ENCODE measurements around the gene ADGRG2.
"Not testable (repeated sequence)": the region's sequence is repeated elsewhere in the genome, so short reads cannot be mapped to it uniquely, and the experiment has no call there.

Gene ADGRG2

GRCh38 chrX:19086102-19086772, 36.0 kb downstream of the ADGRG2 start:
- no peak for DNase-seq (ENCODE audit: low read depth)

DNA sequence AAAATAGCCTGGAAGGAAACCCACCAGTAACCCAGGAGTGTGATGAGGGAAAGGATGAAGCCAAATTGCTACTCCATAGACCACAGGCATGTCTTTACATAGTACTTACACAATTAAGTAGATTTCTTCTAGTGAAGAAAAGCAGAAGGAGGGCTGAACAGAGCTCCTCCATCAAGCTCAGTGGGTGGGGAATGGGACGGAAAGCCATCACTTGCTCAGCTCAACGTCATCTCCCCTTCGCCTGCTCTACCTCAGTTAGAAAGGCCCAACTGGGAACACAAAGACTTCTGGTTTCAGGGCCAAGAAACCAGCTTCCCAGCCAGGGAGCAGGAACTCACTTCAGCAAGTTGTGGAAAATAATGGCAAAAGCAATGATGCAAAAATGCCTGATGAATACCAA, 36.6 kb downstream of the ADGRG2 start:
- no peak for DNase-seq (ENCODE audit: low read depth)

GRCh38 chrX:19075754-19076153, 46.5 kb downstream of the ADGRG2 start:
- DNase-seq (ENCODE audit: low read depth) = no peak

DNA sequence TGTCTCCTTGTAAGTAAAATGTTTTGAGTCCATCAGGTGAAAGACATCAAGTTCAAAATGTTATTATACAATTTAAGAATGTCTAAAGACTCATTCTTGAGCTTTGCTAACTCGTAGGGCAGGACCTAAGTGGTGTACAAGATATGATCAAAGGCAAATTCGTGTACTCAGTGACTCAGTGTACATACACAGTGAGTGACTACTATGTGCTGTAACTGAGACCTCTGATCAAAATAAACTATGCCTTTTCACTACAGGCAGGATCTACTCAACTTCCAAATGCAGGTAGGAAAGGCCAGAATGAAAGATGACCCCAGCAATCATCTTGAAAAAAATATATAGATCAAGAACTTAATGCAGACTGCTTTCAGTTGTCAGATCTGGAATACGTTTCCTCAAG, 49.9 kb downstream of the ADGRG2 start:
- no peak for DNase-seq (ENCODE audit: low read depth)

DNA sequence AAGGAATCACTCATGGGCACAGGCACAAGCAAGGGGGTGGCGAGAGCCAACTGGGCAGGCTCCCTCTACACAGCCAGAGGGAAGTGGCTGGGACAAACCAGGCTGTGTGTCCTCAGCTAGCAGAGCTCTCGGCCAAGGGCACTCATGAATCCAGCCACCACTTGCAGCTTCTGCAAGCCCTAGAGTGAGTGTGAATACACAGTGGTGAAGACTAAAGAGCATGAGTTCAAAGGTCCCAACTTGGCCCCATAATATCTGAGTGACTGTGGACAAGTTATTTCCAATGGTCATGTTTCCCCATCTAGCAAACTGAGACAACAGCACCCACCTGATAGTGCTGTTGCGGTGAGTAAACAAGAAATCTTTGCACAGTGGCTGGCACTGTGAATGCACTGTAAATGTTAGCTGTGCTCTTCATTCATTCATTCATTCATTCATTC, 51.7 kb downstream of the ADGRG2 start:
- no peak for DNase-seq (ENCODE audit: low read depth)

DNA sequence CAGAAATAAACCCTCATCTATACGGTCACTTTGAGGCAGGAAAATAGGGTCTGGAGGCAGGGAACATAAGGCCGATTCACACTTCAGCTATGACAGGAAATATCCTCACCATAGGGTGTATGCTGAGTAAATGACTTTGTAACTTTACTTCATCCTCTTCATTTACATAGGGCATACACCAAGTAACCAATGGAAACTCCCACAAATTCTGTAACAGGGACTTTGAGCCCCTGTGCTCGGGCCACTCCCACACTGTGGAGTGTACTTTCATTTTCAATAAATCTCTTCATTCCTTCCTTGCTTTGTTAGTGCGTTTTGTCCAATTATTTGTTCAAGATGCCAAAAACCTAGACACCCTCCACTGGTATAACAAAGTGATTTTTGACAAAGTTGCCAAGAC, 55.3 kb downstream of the ADGRG2 start:
- not testable (repeated sequence) for DNase-seq (ENCODE audit: low read depth)

DNA sequence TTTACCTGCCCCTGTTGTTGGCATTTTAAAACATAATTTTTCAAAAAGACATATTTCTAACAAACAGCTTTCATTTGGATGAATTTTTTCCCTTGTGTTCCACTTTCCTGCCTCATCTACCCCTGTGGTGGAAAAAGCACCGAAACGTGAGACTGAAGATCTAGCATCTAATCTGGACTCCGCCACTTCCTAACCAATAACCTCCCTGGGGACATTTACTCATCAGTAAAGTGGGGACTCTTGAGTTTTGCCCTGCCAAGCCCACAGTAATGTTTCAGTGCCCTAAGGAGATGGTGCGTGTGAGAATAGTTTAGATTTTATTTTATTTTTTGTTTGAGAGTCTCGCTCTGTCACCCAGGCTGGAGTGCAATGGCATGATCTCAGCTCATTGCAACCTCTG, 56.7 kb downstream of the ADGRG2 start:
- no peak for DNase-seq (ENCODE audit: low read depth)

- no peak for DNase-seq (ENCODE audit: low read depth)
Measured at GRCh38 chrX:19064175-19064574, 58.1 kb downstream of the ADGRG2 start.

DNA sequence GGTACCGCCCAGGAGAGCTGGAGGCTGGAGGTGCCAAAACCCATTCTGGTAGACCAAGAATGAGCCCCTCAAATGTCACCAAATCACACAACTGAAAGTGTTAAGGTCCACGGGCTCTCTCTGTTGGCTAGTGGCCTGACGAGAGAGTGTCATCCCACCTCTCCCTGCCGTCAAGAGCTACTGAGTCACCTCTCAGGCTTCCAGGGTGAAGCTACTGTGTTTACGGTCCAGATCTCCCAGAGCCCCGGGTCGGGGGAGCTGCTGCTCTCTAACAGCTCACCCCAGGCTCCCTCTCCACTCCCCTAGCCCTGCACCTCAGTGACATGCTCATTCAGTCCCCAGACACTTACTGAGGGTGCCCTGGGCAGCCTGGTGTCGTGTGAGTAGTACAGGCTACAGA, 59.2 kb downstream of the ADGRG2 start:
- DNase-seq (ENCODE audit: low read depth) = no peak

DNA sequence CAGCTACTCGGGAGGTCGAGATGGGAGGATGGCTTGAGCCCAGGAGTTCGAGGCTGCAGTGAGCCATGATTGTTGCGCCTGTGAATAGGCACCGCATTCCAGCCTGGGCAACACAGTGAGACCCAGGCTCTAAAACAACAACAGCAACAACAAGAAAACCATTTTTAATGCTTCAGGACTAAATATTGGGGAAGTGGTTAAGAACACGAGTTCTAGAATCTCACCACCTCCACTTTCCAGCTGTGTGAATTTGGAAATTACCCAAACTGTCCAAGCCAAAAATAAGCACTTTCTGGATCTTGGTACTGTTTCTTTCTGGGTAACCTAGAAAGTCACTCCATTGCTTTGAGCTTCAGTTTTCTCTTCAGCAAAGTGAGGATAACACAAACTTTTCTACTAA, 63.2 kb downstream of the ADGRG2 start:
- DNase-seq (ENCODE audit: low read depth) = no peak

GRCh38 chrX:19057856-19058255, 64.4 kb downstream of the ADGRG2 start:
- DNase-seq (ENCODE audit: low read depth) = no peak

- no peak for DNase-seq (ENCODE audit: low read depth)
Measured at GRCh38 chrX:19049110-19049509, 73.2 kb downstream of the ADGRG2 start.

DNA sequence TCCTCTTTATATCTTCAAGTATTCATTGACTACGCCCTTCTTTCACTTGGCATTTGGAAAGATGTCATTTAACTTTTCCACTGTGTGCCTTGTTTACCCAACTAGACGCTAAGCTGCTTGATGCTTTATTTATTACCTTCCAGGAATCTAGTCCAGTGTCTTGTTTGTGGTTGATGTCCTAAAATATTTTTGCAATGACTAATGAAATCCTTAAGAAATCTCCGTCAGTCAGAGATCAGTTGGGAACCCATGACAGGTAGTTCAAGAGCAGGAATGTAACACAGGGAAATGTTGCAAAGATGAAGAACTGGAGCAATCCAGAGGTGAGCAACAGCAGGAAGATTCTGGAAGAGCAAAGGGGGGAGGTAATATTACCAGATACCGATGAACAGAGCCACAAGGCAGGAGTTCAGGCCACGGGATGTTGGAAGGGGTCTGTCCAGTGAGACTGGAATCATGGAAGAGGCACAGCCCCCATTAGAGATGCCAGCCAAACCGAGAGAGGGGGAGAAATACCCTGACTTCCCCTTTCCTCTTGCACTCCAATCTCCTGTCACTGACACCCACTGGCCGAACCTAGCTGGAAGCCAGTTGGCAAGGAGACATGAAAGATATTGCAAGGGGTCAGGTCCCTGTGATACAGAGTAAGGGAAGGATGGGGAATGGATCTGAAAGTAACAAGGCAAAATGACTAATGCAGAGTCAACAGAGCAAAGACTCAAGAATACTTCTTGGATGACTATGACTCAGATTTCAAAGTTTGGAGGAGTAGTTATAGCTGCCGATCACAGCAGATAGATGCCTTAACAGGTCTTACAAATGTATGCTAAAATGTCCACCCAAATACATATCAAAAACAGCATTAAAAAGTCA, 75.7 kb downstream of the ADGRG2 start:
- DNase-seq (ENCODE audit: low read depth) = no peak

- DNase-seq (ENCODE audit: low read depth) = no peak
Measured at GRCh38 chrX:19040373-19040772, 81.9 kb downstream of the ADGRG2 start.

GRCh38 chrX:19034025-19034424, 88.2 kb downstream of the ADGRG2 start:
- no peak for DNase-seq (ENCODE audit: low read depth)

DNA sequence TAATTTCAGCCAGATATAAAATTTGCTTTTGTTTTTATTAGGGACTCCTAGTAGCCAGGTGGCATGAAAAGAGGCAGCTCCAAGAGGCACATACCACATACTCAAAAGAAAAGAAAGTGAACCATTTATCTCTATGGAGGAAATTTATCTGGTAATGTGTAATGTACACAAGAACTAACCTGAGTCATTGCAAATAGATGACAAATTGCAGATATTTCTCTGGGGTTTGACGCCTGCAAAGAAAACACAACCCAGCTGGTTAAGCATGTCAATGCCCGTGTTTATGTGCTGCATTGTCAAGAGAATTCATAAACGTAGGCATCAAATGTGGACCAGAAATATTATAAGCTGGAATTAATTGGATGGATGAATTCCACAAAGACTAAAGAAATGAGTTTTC, 91.5 kb downstream of the ADGRG2 start:
- DNase-seq (ENCODE audit: low read depth) = no peak

DNA sequence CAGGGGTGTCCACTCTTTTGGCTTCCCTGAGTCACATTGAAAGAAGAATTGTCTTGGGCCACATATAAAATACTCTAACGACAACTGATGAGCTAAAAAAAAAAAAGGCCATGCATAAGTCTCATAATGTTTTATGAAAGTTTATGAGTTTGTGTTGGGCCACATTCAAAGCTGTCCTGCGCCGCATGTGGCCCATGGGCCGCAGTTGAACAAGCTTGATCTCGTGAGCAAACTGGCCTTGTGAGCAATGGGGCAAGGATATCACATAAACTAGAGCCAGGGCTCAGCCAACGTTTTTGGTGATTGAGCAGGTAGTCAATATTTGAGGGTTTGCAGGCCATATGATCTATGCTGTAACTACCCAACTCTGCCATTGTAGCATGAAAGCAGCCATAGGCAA, 93.7 kb downstream of the ADGRG2 start:
- DNase-seq (ENCODE audit: low read depth) = no peak

DNA sequence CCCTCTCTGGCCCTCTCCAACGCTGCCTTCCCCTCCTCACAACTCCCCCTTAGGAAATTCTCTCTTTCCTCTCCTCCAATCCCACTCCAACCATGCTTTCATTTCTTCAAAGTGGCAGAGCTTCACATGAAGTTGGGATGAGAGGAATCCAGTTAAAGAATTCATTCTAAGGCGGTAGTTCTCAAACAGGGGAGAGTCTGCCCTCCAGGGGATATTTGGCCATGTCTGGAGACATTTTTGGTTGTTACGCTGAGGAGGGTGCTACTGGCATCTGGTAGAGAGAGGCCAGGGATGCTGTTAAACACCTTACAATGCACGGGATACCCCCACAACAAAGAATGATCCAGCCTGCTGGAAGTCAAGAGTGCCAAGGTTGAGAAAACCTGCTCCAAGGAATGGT, 97.9 kb downstream of the ADGRG2 start:
- DNase-seq (ENCODE audit: low read depth) = no peak

DNA sequence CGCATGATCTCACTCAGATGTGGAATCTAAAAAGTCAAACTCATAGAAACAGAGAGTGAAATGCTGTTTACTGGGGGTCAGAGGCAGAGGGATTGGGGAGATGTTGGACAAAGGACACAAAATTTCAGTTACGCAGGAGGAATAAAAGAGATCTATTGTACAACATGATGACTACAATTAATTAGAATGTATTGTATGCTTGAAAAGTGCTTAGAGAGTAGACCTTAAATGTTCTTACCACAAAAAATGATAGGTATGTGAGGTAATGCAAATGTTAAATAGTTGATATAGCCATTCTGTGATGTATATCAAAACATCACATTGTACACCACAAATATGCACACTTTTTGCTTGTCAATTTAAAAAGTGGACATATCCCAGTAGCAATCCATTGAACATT, 102.3 kb downstream of the ADGRG2 start:
- no peak for DNase-seq (ENCODE audit: low read depth)

- no peak for DNase-seq (ENCODE audit: low read depth)
Measured at GRCh38 chrX:19017271-19017670, 105.0 kb downstream of the ADGRG2 start.

DNA sequence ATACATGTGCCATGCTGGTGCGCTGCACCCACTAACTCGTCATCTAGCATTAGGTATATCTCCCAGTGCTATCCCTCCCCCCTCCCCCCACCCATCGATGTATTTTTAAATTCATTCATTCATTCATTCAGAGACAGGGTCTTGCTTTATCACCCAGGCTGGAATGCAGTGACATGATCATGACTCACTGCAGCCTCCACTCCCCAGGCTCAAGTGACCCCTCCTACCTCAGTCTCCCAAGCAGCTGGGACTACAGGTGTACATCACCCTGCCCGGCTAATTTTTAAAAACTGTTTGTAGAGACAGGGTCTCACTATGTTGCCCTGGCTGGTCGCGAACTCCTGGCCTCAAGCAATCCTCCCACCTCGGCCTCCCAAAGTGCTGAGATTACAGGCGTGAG, 105.7 kb downstream of the ADGRG2 start:
- DNase-seq (ENCODE audit: low read depth) = not testable (repeated sequence)

- no peak for DNase-seq (ENCODE audit: low read depth)
Measured at GRCh38 chrX:19007868-19008267, 114.4 kb downstream of the ADGRG2 start.

DNA sequence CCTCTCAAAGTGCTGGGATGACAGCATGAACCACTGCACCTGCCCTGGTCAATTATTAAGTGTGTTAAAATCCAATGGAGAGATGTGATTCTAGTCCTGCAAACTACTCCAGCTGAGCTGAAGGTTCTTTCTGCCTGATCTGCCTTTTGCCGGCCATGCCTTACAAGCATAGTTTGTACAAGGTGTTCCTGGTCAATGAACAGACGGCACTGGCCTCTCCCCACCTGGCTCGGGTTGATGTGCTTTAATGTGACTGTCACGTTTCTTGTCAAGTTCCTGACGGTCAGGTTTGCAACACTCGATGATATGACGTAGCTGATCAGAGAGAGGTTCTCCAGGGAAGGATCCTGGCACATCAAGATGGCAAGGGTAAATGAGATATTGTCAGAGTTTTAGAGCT, 115.3 kb downstream of the ADGRG2 start:
- DNase-seq (ENCODE audit: low read depth) = no peak

DNA sequence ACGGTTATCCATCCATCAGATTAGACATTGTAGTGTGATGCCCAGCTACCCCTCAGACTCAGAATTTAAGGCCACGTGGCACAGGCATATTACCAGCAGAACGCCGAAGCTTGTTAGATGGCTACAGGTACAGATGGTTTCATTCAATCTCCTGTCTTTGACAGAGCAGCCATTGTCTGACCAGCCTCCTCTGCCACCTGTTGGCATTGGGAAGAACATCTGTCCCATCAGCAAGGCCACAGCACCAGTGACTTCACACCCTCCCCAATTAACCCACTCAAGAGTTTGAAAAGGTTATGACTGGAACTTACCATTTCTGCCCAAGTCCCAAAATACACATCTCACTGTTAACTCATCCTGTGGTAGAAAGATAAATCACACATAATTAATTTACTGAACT, 116.4 kb downstream of the ADGRG2 start:
- DNase-seq (ENCODE audit: low read depth) = no peak

Data from stimulated activated CD8-positive, alpha-beta memory T cell treated with anti-CD3 and anti-CD28 coated beads, Interleukin-15, amount 100 ng/mL, for 1 hour (primary cell).